Raji (cell line): ENCODE measurements around the gene SPTBN5.

Experiments used
- POLR2A ChIP-seq: IDR thresholded peaks from 2 replicates; pipeline ENCODE4 v1.6.1; 2011; ENCODE audit warnings: low read depth, low read length, control low read depth; ENCODE audit not compliant: insufficient read depth

The SPTBN5 gene

GRCh38 chr15:41843571-41843970 lies 50.3 kb downstream of the SPTBN5 start:
- TF ChIP-seq POLR2A = no peak

- no peak for TF ChIP-seq POLR2A
Measured at GRCh38 chr15:41842229-41842628, 51.6 kb downstream of the SPTBN5 start.

- no peak for TF ChIP-seq POLR2A
Measured at GRCh38 chr15:41841131-41841530, 52.7 kb downstream of the SPTBN5 start.

GRCh38 chr15:41840673-41841072 lies 53.2 kb downstream of the SPTBN5 start:
- TF ChIP-seq POLR2A = no peak

- no peak for TF ChIP-seq POLR2A
Measured at GRCh38 chr15:41839781-41840491, 53.9 kb downstream of the SPTBN5 start.

- no peak for TF ChIP-seq POLR2A
Measured at GRCh38 chr15:41838400-41838897, 55.4 kb downstream of the SPTBN5 start, which contains the start of gene PLA2G4B. Gene PLA2G4B, plus strand, starts transcription at chr15:41838847. Its CDS starts 67 bp downstream, at chr15:41838914.

GRCh38 chr15:41836713-41837454 lies 57.0 kb downstream of the SPTBN5 start:
- TF ChIP-seq POLR2A = no peak

- TF ChIP-seq POLR2A = no peak
Measured at GRCh38 chr15:41836073-41836472, 57.8 kb downstream of the SPTBN5 start.

- no peak for TF ChIP-seq POLR2A
Measured at GRCh38 chr15:41834096-41834495, 59.8 kb downstream of the SPTBN5 start.

GRCh38 chr15:41832875-41833274 lies 61.0 kb downstream of the SPTBN5 start:
- no peak for TF ChIP-seq POLR2A

- no peak for TF ChIP-seq POLR2A
Measured at GRCh38 chr15:41832208-41832607, 61.6 kb downstream of the SPTBN5 start.

- TF ChIP-seq POLR2A = no peak
Measured at GRCh38 chr15:41829959-41830646, 63.8 kb downstream of the SPTBN5 start.

GRCh38 chr15:41828807-41829141 lies 65.1 kb downstream of the SPTBN5 start:
- no peak for TF ChIP-seq POLR2A

GRCh38 chr15:41827880-41828806 lies 65.7 kb downstream of the SPTBN5 start, which contains the start of gene JMJD7:
Gene JMJD7, plus strand, starts transcription at chr15:41828092. Its CDS starts 33 bp downstream, at chr15:41828125.
- TF ChIP-seq POLR2A = peak; percentile 86
